ENCODE data around the gene ADARB1.
A peak's percentile ranks its signal among the peaks of the same experiment; 100 is the strongest.

ADARB1 gene

DNA sequence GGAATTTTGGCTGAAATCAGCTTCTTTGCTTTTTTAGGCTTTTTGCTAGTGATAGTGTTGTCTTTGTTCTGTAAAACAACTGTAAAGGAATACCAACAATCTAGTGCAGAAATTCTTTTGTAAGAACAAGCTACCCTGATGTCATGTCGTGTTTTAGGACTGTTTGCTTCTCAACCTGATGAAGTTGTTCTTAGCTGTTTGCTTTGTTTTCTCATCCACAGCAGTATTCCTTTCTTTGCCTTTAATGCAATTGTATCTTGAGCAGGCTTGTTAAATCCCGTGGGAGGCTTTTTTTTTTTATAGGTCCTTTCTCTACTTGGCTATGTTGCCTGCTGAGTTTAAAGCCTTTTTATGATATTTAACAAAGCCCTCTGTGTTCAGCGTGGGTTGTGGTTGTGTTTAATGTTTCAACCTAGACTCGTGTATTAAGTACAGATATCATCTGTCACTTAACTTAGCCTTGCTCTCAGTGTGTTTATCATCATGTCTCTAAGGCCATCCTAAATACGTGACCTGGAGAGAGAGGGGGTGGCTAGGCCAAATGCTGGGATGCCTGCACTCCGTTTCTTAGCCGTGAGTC, 31.6 kb downstream of the ADARB1 start:
- peak overlapping the region; percentile 82 for H3K27ac ChIP-seq
- TF ChIP-seq, protein P1, sequence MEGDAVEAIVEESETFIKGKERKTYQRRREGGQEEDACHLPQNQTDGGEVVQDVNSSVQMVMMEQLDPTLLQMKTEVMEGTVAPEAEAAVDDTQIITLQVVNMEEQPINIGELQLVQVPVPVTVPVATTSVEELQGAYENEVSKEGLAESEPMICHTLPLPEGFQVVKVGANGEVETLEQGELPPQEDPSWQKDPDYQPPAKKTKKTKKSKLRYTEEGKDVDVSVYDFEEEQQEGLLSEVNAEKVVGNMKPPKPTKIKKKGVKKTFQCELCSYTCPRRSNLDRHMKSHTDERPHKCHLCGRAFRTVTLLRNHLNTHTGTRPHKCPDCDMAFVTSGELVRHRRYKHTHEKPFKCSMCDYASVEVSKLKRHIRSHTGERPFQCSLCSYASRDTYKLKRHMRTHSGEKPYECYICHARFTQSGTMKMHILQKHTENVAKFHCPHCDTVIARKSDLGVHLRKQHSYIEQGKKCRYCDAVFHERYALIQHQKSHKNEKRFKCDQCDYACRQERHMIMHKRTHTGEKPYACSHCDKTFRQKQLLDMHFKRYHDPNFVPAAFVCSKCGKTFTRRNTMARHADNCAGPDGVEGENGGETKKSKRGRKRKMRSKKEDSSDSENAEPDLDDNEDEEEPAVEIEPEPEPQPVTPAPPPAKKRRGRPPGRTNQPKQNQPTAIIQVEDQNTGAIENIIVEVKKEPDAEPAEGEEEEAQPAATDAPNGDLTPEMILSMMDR (conservative IDR thresholded peaks at IDR 0.05): no peak
- no peak for TF ChIP-seq ZFX (IDR thresholded peaks at IDR 0.05)

DNA sequence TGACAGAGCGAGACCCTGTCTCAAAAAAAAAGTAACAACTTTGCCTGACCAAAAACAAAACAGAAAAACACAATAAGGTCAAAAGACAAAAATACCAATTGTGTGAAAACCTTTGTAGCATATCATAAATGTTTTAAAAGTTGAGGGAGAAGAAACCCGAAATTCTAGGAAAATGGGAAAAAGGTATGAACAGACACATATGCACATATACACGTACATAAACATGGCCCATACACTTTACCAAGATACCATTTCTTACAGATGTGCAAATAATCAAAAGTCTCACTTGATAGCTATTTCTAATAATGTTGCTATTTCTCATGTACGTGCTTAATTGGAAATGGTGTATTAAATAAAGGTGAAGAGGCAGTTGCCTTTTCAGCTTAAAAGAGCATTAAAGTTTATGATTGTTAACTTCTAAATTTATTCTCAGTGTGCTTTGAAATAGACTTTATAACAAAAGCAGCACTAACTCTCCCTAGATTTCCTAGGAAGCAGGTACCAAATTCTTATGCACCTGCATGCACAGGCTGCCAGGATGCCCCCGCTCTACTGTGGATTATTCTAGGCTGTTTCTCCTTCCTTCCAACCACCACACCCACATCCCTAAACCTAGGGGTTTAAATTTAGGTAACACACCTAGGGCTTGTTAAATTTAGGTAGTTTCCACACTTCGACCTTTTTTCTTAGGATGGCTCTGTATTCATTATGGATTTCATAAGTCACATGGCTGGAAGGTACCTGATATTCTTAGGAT, 33.8 kb downstream of the ADARB1 start:
- H3K27ac ChIP-seq: no peak overlapping the region
- TF ChIP-seq, protein P1 (conservative IDR thresholded peaks at IDR 0.05): no peak
- no peak for TF ChIP-seq ZFX (IDR thresholded peaks at IDR 0.05)

DNA sequence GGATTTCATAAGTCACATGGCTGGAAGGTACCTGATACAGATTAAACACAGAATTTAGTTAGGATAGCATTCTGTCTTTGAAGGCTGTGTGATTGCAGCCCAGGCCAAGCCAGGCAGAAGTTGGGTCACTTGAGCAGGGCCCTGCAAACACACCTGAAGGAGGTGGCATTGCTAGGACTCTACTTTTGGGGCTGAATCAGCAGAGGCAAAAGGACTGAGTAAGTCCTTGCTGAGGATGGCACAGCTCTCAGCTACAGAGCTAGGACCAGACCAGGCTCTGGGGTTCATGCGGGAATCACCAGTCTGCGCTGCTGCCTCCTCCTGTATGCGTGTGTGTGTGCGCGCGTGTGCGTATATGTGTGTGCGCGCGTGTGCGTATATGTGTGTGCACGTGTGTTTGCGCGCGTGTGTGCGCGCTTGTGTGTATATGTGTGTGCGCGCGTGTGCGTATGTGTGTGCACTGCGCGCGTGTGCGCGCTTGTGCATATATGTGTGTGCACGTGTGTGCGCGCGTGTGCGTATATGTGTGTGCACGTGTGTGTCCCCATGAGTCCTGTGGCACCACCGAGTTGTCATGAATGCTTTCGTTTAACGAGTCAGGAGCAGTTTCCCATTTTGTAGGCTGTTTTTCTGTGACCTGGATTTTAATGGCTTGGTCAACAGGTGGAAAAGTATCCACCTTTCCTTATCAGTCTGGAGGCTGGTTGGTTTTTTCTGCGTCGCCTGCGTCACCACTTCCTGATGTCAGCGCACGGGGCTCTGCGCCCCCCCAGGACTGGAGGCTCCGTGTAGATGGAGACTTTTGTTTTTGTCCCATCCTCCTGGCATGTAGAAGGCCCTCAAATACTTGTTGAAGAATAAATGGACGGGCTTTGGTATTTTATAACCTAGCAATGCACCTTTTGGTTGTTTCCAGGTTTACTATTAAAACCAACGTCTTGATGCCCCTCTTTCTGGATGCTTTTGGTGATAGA, 34.7 kb downstream of the ADARB1 start:
- no peak overlapping the region for H3K27ac ChIP-seq
- TF ChIP-seq ZFX (IDR thresholded peaks at IDR 0.05): no peak
- TF ChIP-seq, protein P1 (conservative IDR thresholded peaks at IDR 0.05): no peak

DNA sequence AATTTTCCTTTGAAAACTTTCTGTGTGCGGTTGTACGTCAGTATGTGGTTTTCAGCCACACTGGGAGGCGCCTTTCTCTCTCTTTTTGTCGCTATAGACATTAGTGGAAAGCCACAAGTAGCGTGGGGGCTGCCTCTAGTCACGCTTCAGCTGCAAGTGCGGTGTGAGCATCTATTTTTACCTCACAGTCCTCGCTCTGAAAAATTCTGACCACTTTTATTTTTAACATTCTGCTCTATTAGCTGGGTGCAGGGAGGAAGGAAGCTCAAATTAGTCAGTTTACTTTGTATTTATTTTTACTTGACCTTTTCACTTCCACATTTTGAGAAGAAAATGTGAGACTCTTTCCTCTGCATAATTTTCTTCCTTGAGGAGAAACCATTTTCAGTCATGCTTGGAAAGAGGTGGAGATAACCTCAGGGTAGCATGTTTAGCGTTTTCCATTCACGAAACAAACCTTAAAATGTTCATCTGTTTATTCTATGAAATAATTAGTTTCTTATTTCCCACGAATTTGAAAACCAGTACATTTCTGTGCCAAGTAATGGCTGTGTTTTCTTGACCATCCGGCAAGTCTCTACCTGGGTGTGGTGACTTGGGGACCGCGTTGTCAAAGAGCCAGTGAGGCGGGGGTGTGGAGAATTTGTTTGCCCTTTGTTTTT, 35.6 kb downstream of the ADARB1 start:
- no peak for TF ChIP-seq ZFX (IDR thresholded peaks at IDR 0.05)
- TF ChIP-seq, protein P1 (conservative IDR thresholded peaks at IDR 0.05): no peak
- no peak overlapping the region for H3K27ac ChIP-seq

DNA sequence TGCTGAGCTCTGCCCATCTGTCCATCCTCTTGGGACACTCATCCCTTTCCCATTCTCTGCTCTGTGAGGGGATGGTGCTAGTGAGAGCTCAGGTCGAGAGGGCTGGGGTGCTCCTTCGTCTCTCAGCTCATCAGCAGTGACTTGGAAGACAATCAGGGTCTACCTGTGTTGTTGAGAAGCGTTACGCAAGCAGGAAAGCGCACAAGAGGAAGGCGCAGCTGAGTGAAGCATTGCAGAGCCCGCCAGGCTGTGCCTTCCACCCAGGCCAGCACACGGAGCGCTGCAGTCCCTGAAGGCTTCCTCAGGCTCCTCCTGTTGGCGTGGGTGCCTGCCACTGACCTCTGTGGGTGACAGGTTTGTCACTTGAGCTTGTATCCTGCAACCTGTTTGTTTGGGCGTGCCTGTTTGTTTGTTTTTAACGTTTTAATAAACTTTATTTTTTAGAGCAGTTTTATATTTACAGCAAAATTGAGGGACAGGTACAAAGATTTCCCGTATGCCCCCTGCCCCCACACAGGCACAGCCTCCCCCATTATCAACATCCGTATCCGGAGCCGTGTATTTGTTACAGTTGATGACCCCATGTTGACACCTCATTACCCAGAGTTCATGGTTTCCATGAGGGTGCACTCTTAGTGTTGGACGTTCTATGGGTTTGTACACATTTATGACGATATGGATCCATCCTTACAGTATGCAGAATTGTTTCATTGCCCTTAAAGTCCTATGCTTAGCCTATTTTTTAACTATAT, 36.7 kb downstream of the ADARB1 start:
- no peak overlapping the region for H3K27ac ChIP-seq

DNA sequence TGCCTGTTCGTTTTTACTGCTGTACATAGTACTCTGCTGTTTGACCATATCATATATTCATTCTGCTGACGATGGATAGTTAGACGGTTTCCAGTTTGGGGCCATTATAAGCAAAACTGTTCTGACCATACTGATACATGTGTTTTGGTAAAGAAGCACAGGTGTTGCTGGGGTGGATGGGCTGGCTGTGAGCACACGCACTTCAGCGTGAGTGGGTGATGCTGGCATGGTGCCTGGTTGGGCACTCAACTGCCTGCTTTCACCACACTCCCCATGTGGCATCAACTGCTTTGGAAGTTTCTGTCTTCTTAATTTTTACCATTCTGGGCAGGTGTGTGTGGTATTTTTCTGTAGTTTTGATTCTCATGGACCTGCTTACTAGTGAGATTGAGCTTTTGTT, 37.3 kb downstream of the ADARB1 start:
- no peak for TF ChIP-seq ZFX (IDR thresholded peaks at IDR 0.05)
- TF ChIP-seq, protein P1 (conservative IDR thresholded peaks at IDR 0.05): no peak
- H3K27ac ChIP-seq: no peak overlapping the region

More for the DNA sequence above, 36.7 kb downstream of the ADARB1 start:
- no peak for TF ChIP-seq ZFX (IDR thresholded peaks at IDR 0.05)
- TF ChIP-seq, protein P1 (conservative IDR thresholded peaks at IDR 0.05): no peak

Data from C4-2B (cell line).